BJ (cell line): Measurements from ENCODE around the gene TSPAN18. TPM values are rescaled to one million over a fixed set of nuclear protein-coding genes. Genes with fewer than 3 reads are reported as not detected.

Experiments
- CTCF ChIA-PET: fragments of 350-600 bp; formaldehyde crosslinking; extraction: SDS; loops from one replicate; lab custom pipeline; 2021; ENCODE audit warnings: antibody characterized with exemption, inconsistent platforms; lab: Yijun Ruan, JAX
- POLR2A ChIA-PET: fragments of 300-600 bp; sonication (Branson Sonifier 250); formaldehyde crosslinking; extraction: SDS; loops from one replicate; lab custom pipeline; 2021; ENCODE audit warnings: antibody characterized with exemption; lab: Charles Lee
- DNase-seq: peaks from one replicate; pipeline ENCODE4 v3.0.0-alpha.2; 2011; ENCODE audit warnings: low read depth
- H3K27me3 ChIP-seq: 2 replicates; pipeline ENCODE4 v1.6.0; 2011; ENCODE audit warnings: low read length; ENCODE audit not compliant: control insufficient read depth, insufficient read depth
- H3K36me3 ChIP-seq: 2 replicates; pipeline ENCODE4 v1.5.1; 2011; ENCODE audit warnings: low read length; ENCODE audit not compliant: control insufficient read depth, insufficient read depth
- H3K4me3 ChIP-seq: 2 replicates; pipeline ENCODE4 v1.5.1; 2011; ENCODE audit warnings: low read depth, mild to moderate bottlenecking, control low read depth, low read length
- polyA plus RNA-seq: library from polyadenylated mRNA; depleted of rRNA; stranded (reverse); fragments of >200 nt; gene quantifications from 2 replicates; pipeline ENCODE4 v1.2.3, GENCODE V29; 2011
- TF ChIP-seq, protein P1 (sequence below): IDR thresholded peaks from 2 replicates; pipeline ENCODE4 v1.5.1; 2011; ENCODE audit warnings: low read depth, mild to moderate bottlenecking, control low read depth, inconsistent platforms, low read length, moderate library complexity; ENCODE audit not compliant: insufficient read depth

TSPAN18 gene
- polyA plus RNA-seq, 1 experiment, result 0.55 TPM

DNA sequence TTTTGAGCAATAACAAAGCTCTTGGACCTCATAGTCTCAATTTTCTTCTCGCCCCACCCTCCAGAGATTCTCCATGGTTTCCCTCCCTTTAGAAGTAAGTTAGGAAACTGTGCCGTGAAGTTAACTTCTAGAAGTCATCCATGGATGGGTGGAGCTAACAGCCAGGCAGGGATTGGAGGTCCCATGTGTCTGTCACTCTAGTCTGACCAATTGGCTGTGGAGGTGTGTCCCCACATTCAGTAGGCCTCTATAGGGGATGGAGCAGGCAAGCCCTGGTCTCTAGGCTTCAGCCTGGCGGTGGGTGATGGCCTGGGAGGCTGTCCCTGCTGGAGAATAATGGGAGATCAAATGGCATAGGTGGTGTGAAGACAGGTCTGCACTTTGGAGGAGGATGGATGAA, 173.2 kb downstream of the TSPAN18 start:
- POLR2A ChIA-PET, result no interaction called here
- DNase-seq, result no peak
- Histone ChIP-seq H3K27me3 (peaks cover 11% of the 10 kb centered on the region), H3K4me3 (no peak overlapping the region), H3K36me3 (no peaks in the 10 kb centered on the region)
- CTCF ChIA-PET, result interaction anchor here (1.1 to 6.3 kb wide), 4 partner anchors 11 to 279 kb away, joined by 3 to 32 read pairs (median 6); no protein-coding TSS in a partner anchor
- TF ChIP-seq, protein P1, sequence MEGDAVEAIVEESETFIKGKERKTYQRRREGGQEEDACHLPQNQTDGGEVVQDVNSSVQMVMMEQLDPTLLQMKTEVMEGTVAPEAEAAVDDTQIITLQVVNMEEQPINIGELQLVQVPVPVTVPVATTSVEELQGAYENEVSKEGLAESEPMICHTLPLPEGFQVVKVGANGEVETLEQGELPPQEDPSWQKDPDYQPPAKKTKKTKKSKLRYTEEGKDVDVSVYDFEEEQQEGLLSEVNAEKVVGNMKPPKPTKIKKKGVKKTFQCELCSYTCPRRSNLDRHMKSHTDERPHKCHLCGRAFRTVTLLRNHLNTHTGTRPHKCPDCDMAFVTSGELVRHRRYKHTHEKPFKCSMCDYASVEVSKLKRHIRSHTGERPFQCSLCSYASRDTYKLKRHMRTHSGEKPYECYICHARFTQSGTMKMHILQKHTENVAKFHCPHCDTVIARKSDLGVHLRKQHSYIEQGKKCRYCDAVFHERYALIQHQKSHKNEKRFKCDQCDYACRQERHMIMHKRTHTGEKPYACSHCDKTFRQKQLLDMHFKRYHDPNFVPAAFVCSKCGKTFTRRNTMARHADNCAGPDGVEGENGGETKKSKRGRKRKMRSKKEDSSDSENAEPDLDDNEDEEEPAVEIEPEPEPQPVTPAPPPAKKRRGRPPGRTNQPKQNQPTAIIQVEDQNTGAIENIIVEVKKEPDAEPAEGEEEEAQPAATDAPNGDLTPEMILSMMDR, result no peak

DNA sequence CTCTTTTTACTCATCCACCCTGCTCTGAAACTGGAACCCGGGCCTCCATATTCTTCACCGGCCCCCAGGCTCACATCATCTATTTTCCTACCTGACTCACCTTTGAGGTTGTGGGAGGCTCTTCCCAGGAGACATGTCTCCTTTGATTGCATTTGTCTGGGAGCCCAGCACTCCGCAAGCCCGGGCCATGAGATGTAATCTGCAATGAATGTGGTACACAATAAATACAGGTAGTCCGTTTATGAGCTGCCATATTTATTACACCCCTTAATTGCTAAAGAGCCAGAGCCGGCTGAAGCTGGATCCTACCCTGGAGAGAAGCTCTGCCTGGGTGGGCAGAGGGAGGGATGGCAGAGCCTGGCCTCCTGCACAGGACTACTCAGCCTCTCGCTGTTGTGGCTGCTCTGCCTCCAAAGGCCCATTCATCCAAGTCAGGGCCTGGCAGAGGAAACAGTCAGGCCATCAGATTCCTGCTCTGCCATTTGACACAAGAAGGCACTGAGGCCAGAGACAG, 174.4 kb downstream of the TSPAN18 start:
- ChIA-PET POLR2A (no interaction called here), CTCF (interaction anchor here (0.5 to 6.3 kb wide), 4 partner anchors 10 to 284 kb away, joined by 3 to 32 read pairs (median 6); no protein-coding TSS in a partner anchor)
- H3K36me3 ChIP-seq, result no peaks in the 10 kb centered on the region
- peaks cover 10% of the 10 kb centered on the region for H3K27me3 ChIP-seq
- no peak for DNase-seq
- H3K4me3 ChIP-seq, result no peak overlapping the region
- TF ChIP-seq, protein P1, result no peak

DNA sequence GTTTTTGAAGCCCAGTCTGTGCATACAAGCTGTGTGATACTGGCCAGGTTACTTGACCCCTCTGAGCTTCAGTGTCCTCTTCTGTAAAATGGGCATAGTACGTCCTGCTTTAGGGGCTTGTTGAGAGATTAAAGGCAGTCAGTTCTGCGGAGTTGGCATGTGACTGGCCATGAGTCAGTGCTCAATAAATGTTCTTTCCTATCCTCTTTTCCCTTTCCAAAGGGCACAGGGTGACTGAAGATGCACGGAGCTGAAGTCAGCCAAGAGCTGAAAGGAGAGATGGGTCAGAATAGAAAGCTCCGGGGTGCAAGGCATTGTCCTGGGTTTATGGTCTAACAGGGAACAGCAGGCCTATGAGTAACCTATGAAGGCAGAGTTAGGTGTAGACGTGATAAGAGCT, 175.0 kb downstream of the TSPAN18 start:
- CTCF ChIA-PET, result interaction anchor here (0.7 to 6.3 kb wide), 2 partner anchors 9 to 284 kb away, joined by 4 to 32 read pairs; no protein-coding TSS in a partner anchor

GRCh38 chr11:44903035-44903434, 176.3 kb downstream of the TSPAN18 start:
- H3K36me3 ChIP-seq, result no peaks in the 10 kb centered on the region
- no peak for DNase-seq
- TF ChIP-seq, protein P1, result no peak
- no peak overlapping the region for H3K4me3 ChIP-seq
- POLR2A ChIA-PET, result no interaction called here
- peaks cover 10% of the 10 kb centered on the region for H3K27me3 ChIP-seq
- CTCF ChIA-PET, result interaction anchor here (1.3 to 6.3 kb wide), 3 partner anchors 8 to 284 kb away, joined by 3 to 32 read pairs (median 7); no protein-coding TSS in a partner anchor

More for the DNA sequence above, 175.0 kb downstream of the TSPAN18 start:
- Histone ChIP-seq H3K36me3 (no peaks in the 10 kb centered on the region), H3K27me3 (peaks cover 10% of the 10 kb centered on the region), H3K4me3 (no peak overlapping the region)
- POLR2A ChIA-PET, result no interaction called here
- TF ChIP-seq, protein P1, result no peak
- no peak for DNase-seq

DNA sequence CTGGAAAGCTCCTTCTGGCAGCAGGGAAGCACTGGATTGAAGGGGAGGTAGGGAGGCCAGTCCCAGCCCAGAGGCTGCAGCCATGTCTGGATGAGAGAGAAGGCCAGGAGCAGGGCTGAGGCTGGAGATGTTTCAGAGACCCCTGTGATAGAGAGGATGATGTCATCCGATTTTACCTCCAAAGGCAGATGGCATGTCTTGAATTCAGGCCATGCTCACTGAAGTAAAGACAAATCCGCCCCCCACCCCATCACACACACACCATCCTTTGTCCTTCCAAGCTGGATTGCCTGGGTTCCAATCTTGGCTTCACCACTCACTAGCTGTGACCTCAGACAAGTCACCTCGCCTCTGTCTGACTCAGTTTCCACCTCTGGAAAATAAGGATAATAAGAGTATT, 176.8 kb downstream of the TSPAN18 start:
- POLR2A ChIA-PET, result no interaction called here
- CTCF ChIA-PET, result interaction anchor here (1.3 to 6.3 kb wide), 3 partner anchors 8 to 284 kb away, joined by 3 to 32 read pairs (median 7); no protein-coding TSS in a partner anchor
- DNase-seq, result no peak

More for the DNA sequence above, 176.8 kb downstream of the TSPAN18 start:
- Histone ChIP-seq H3K4me3 (no peak overlapping the region), H3K27me3 (peaks cover 10% of the 10 kb centered on the region), H3K36me3 (no peaks in the 10 kb centered on the region)
- TF ChIP-seq, protein P1, result no peak
